Sigmoid colon (tissue), 7 donors: Measurements from ENCODE around the gene SPOCK1. TPM values are rescaled to one million over a fixed set of nuclear protein-coding genes. Genes with fewer than 3 reads are reported as not detected.

ENCODE experiments used
- DNase-seq: peaks from one replicate; pipeline ENCODE4 v3.0.0-alpha.2; 2019
- H3K27ac ChIP-seq, 4 donors: fragments of 200-600 bp; sonication (generic); one replicate each; pipeline ENCODE4 v1.5.1; 2016 to 2019; ENCODE audit warnings: mild to moderate bottlenecking in 1 of 4
- H3K27me3 ChIP-seq, 3 donors: fragments of 200-600 bp; sonication (generic); one replicate each; pipeline ENCODE4 v1.5.1; 2019; ENCODE audit warnings: mild to moderate bottlenecking in 1 of 3
- H3K36me3 ChIP-seq, 4 donors: fragments of 200-600 bp; sonication (generic); one replicate each; pipeline ENCODE4 v1.5.1; 2016 to 2019
- H3K4me1 ChIP-seq, 4 donors: fragments of 200-600 bp; sonication (generic); one replicate each; pipeline ENCODE4 v1.5.1; 2017 to 2019
- H3K4me3 ChIP-seq, 4 donors: fragments of 200-600 bp; sonication (generic); one replicate each; pipeline ENCODE4 v1.5.1; 2017 to 2019; ENCODE audit warnings: mild to moderate bottlenecking in 2 of 4, moderate library complexity in 1 of 4
- H3K9me3 ChIP-seq, 4 donors: fragments of 200-600 bp in 3 of 4; sonication (generic) in 3 of 4; one replicate each; pipeline versions ENCODE4 v1.5.1 to v1.6.1; 2013 to 2019
- CTCF ChIP-seq, 4 experiments: fragments of 450-650 bp in 3 of 4; fragments of 200-600 bp in 1 of 4; IDR thresholded peaks; one replicate each; pipeline ENCODE4 v1.5.1; 2016 to 2019; ENCODE audit warnings: antibody characterized with exemption in 4 of 4, mild to moderate bottlenecking in 3 of 4, moderate library complexity in 2 of 4
- EP300 ChIP-seq, 4 donors: sonication (generic); formaldehyde crosslinking; IDR thresholded peaks; one replicate each; pipeline ENCODE4 v1.6.1; 2017; ENCODE audit warnings: antibody characterized with exemption in 4 of 4
- POLR2A ChIP-seq, 2 donors: fragments of 450-650 bp; IDR thresholded peaks; one replicate each; pipeline ENCODE4 v1.6.1; 2016; ENCODE audit warnings: antibody characterized with exemption in 2 of 2, mild to moderate bottlenecking in 2 of 2, moderate library complexity in 2 of 2
- POLR2AphosphoS5 ChIP-seq, 4 donors: sonication (generic); formaldehyde crosslinking; IDR thresholded peaks; one replicate each; pipeline ENCODE4 v1.6.1; 2017; ENCODE audit warnings: antibody characterized with exemption in 4 of 4
- WGBS, 2 donors: extraction: QIAGEN DNeasy Blood & Tissue Kit; methylation state at CpG; one replicate each; pipeline ENCODE4 v1.1.7; 2013; 5-methylcytosine and 5-hydroxymethylcytosine counted together
- intact Hi-C: fragments of 100-400 bp; cut with DNase I; formaldehyde crosslinking; loops from one replicate; pipeline ENCODE4 v1.15.1; 2023
- polyA plus RNA-seq, 3 donors: library from polyadenylated mRNA; stranded (reverse); fragments of 200-250 nt; gene quantifications; one replicate each; pipeline ENCODE4 v1.2.3, GENCODE V29; 2013
- total RNA-seq, 4 donors: library from RNA; depleted of rRNA; stranded (reverse); fragments of >200 nt; gene quantifications; one replicate each; pipeline ENCODE4 v1.1.0, GENCODE V29; 2016
- donor health status: healthy with polysubstance abuse.
- donor health status: Bipolar disorder and iron deficiency.
- donor health status: healthy.

Gene SPOCK1
- total and polyA plus RNA-seq, 7 donors, result 2.4 to 104 (median 33.4) TPM

- intact Hi-C loops, result no loop called here
- no peaks in the 10 kb centered on the region for H3K9me3 ChIP-seq
- no peaks in the 10 kb centered on the region for H3K27me3 ChIP-seq
- WGBS, 2 donors, result 48 to 76% methylated on average over 2 of the region's 2 CpGs
- H3K4me3 ChIP-seq, result no peak overlapping the region
- no peaks in the 10 kb centered on the region for H3K36me3 ChIP-seq
- no peak for TF ChIP-seq EP300 (IDR thresholded peaks at IDR 0.05)
- no peak for TF ChIP-seq POLR2AphosphoS5 (IDR thresholded peaks at IDR 0.05)
- TF ChIP-seq CTCF (IDR thresholded peaks at IDR 0.05), result no peak
- no peak for TF ChIP-seq POLR2A (IDR thresholded peaks at IDR 0.05)
- H3K4me1 ChIP-seq, result no peaks in the 10 kb centered on the region
- no peak overlapping the region for H3K27ac ChIP-seq
- no peak for DNase-seq
Observed at GRCh38 chr5:137129886-137130680, 369.0 kb downstream of the SPOCK1 start.

GRCh38 chr5:137128012-137128411 is 371.1 kb downstream of the SPOCK1 start:
- Histone ChIP-seq H3K27me3 (no peaks in the 10 kb centered on the region), H3K36me3 (no peaks in the 10 kb centered on the region), H3K9me3 (no peaks in the 10 kb centered on the region), H3K27ac (no peak overlapping the region), H3K4me1 (no peaks in the 10 kb centered on the region), H3K4me3 (no peak overlapping the region)
- no peak for TF ChIP-seq POLR2A (IDR thresholded peaks at IDR 0.05)
- TF ChIP-seq CTCF (IDR thresholded peaks at IDR 0.05), result no peak
- TF ChIP-seq POLR2AphosphoS5 (IDR thresholded peaks at IDR 0.05), result no peak
- TF ChIP-seq EP300 (IDR thresholded peaks at IDR 0.05), result no peak
- 46 to 58% methylated on average over 4 of the region's 4 CpGs for WGBS, 2 donors
- intact Hi-C loops, result no loop called here
- no peak for DNase-seq

- Histone ChIP-seq H3K27me3 (no peaks in the 10 kb centered on the region), H3K27ac (no peak overlapping the region), H3K4me1 (peaks cover 0 to 9% (median 2%) of the 10 kb centered on the region in 4 donors), H3K9me3 (no peaks in the 10 kb centered on the region), H3K4me3 (no peak overlapping the region), H3K36me3 (no peaks in the 10 kb centered on the region)
- 72 to 90% methylated on average over 1 of the region's 1 CpG for WGBS, 2 donors
- no peak for TF ChIP-seq EP300 (IDR thresholded peaks at IDR 0.05)
- TF ChIP-seq POLR2A (IDR thresholded peaks at IDR 0.05), result no peak
- TF ChIP-seq POLR2AphosphoS5 (IDR thresholded peaks at IDR 0.05), result no peak
- TF ChIP-seq CTCF (IDR thresholded peaks at IDR 0.05), result no peak
- DNase-seq, result no peak
- intact Hi-C loops, result no loop called here
Observed at GRCh38 chr5:137126829-137127228, 372.3 kb downstream of the SPOCK1 start.

GRCh38 chr5:137122558-137122957 is 376.6 kb downstream of the SPOCK1 start:
- no peak for DNase-seq
- H3K27ac ChIP-seq, result no peak overlapping the region
- H3K4me3 ChIP-seq, result no peak overlapping the region
- intact Hi-C loops, result no loop called here
- WGBS, 2 donors, result 38 to 63% methylated on average over 2 of the region's 2 CpGs
- H3K9me3 ChIP-seq, result no peaks in the 10 kb centered on the region
- TF ChIP-seq POLR2AphosphoS5 (IDR thresholded peaks at IDR 0.05) (no peak), POLR2A (IDR thresholded peaks at IDR 0.05) (no peak), CTCF (IDR thresholded peaks at IDR 0.05) (no peak), EP300 (IDR thresholded peaks at IDR 0.05) (no peak)
- H3K36me3 ChIP-seq, result no peaks in the 10 kb centered on the region
- peaks cover 0 to 9% (median 2%) of the 10 kb centered on the region in 4 donors for H3K4me1 ChIP-seq
- H3K27me3 ChIP-seq, result no peaks in the 10 kb centered on the region
